ENCODE measurements around the gene GAB4.

Gene GAB4

GRCh38 chr22:16987822-16988221, 20.2 kb downstream of the GAB4 start:
- no peak for DNase-seq

- DNase-seq, result no peak
These were observed 32.7 kb downstream of the GAB4 start for GRCh38 chr22:16975155-16975885.

GRCh38 chr22:16974298-16975084, 33.5 kb downstream of the GAB4 start:
- no peak for DNase-seq

GRCh38 chr22:16973591-16974297, 34.3 kb downstream of the GAB4 start:
- no peak for DNase-seq

GRCh38 chr22:16972311-16972710, 35.7 kb downstream of the GAB4 start:
- no peak for DNase-seq

- no peak for DNase-seq
These were observed 37.6 kb downstream of the GAB4 start for GRCh38 chr22:16970446-16970845.

GRCh38 chr22:16969508-16970327, 38.3 kb downstream of the GAB4 start:
- DNase-seq, result no peak

GRCh38 chr22:16968218-16968595, 39.8 kb downstream of the GAB4 start:
- no peak for DNase-seq

- no peak for DNase-seq
These were observed 40.4 kb downstream of the GAB4 start for GRCh38 chr22:16967453-16968217.

- DNase-seq, result no peak
These were observed 41.8 kb downstream of the GAB4 start for GRCh38 chr22:16966251-16966650.

GRCh38 chr22:16965560-16965959, 42.5 kb downstream of the GAB4 start:
- no peak for DNase-seq

GRCh38 chr22:16965083-16965482, 42.9 kb downstream of the GAB4 start:
- DNase-seq, result no peak

GRCh38 chr22:16964366-16964765, 43.7 kb downstream of the GAB4 start:
- no peak for DNase-seq

- no peak for DNase-seq
These were observed 44.7 kb downstream of the GAB4 start for GRCh38 chr22:16963189-16963945.

GRCh38 chr22:16962501-16962900, 45.5 kb downstream of the GAB4 start:
- DNase-seq, result no peak

GRCh38 chr22:16961477-16962186, 46.4 kb downstream of the GAB4 start:
- no peak for DNase-seq

GRCh38 chr22:16960884-16961249, 47.2 kb downstream of the GAB4 start:
- DNase-seq, result no peak

- DNase-seq, result no peak
These were observed 47.7 kb downstream of the GAB4 start for GRCh38 chr22:16960220-16960883.

GRCh38 chr22:16959345-16959930, 48.6 kb downstream of the GAB4 start:
- no peak for DNase-seq

GRCh38 chr22:16958475-16958874, 49.5 kb downstream of the GAB4 start:
- DNase-seq, result no peak

Data from OCI-M1 (cell line).